ENCODE measurements around the gene TJP3.
"Not testable (repeated sequence)": the region's sequence is repeated elsewhere in the genome, so short reads cannot be mapped to it uniquely, and the experiment has no call there.

DNA sequence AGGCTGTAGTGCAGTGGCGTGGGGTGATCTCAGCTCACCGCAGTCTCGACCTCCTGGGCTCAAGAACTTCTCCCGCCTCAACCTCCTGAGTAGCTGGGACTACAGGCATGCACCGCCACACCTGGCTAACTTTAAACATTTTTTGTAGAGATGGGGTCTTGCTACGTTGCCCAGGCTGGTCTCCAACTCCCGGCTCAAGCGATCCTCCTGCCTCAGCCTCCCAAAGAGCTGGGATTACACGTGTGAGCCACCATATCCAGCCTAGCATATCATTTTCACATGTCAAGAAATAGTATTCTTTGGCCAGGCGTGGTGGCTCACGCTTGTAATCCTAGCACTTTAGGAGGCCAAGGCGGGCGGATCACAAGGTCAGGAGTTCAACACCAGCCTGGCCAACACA, 50.1 kb downstream of the TJP3 start:
- TF ChIP-seq, protein P1, sequence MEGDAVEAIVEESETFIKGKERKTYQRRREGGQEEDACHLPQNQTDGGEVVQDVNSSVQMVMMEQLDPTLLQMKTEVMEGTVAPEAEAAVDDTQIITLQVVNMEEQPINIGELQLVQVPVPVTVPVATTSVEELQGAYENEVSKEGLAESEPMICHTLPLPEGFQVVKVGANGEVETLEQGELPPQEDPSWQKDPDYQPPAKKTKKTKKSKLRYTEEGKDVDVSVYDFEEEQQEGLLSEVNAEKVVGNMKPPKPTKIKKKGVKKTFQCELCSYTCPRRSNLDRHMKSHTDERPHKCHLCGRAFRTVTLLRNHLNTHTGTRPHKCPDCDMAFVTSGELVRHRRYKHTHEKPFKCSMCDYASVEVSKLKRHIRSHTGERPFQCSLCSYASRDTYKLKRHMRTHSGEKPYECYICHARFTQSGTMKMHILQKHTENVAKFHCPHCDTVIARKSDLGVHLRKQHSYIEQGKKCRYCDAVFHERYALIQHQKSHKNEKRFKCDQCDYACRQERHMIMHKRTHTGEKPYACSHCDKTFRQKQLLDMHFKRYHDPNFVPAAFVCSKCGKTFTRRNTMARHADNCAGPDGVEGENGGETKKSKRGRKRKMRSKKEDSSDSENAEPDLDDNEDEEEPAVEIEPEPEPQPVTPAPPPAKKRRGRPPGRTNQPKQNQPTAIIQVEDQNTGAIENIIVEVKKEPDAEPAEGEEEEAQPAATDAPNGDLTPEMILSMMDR (IDR thresholded peaks at IDR 0.05): not testable (repeated sequence)
- not testable (repeated sequence) for TF ChIP-seq POLR2AphosphoS5, EP300, POLR2A (IDR thresholded peaks at IDR 0.05)
